ENCODE measurements around the gene KCTD20. TPM values are rescaled to one million over a fixed set of nuclear protein-coding genes. Genes with fewer than 3 reads are reported as not detected.

Gene KCTD20
- total RNA-seq, 1 experiment from 2014 or later = 23.7 TPM

- no TSS peak for BruUV-seq (replicated peaks)
- no peak overlapping the region for H3K4me3 ChIP-seq (replicated peaks in 1 of 2; ENCODE audit: low read depth in 1 of 2, low read length in 2 of 2)
- no peak overlapping the region for H2AFZ ChIP-seq (ENCODE audit: low read depth, low read length, poor library complexity, severe bottlenecking)
- no peaks in the 10 kb centered on the region for H3K9me2 ChIP-seq (ENCODE audit: insufficient read depth)
- H3K4me1 ChIP-seq (ENCODE audit: control insufficient read depth in 1 of 2, insufficient read depth in 2 of 2, low read length in 2 of 2) = no peaks in the 10 kb centered on the region
- no peaks in the 10 kb centered on the region for H3K9me3 ChIP-seq (ENCODE audit: control insufficient read depth in 1 of 2, insufficient read depth in 1 of 2, low read depth in 1 of 2, low read length in 2 of 2)
- POLR2A ChIA-PET = no interaction called here
- no peaks in the 10 kb centered on the region for H4K20me1 ChIP-seq (ENCODE audit: insufficient read depth)
- no peak for ATAC-seq
- no peak for DNase-seq (ENCODE audit: low read depth, low spot score)
- no peak overlapping the region for H3K4me2 ChIP-seq (ENCODE audit: low read length)
- no peaks in the 10 kb centered on the region for H3K79me2 ChIP-seq (ENCODE audit: insufficient read depth, low read length)
- H3K27ac ChIP-seq (ENCODE audit: low read depth, low read length) = no peak overlapping the region
- TF ChIP-seq SP1 (IDR thresholded peaks at IDR 0.05; ENCODE audit: low read depth) (no peak), FOSL1 (IDR thresholded peaks at IDR 0.05; ENCODE audit: low read depth) (no peak), ZNF274 (IDR thresholded peaks at IDR 0.05; ENCODE audit: low read depth, low read length) (no peak), ZFX (IDR thresholded peaks at IDR 0.05) (no peak), SRF (IDR thresholded peaks at IDR 0.05; ENCODE audit: low read depth) (no peak), ATF3 (IDR thresholded peaks at IDR 0.05) (no peak), EZH2 (IDR thresholded peaks at IDR 0.05) (no peak), RAD21 (IDR thresholded peaks at IDR 0.05; ENCODE audit: low read depth) (no peak), POLR2AphosphoS5 (IDR thresholded peaks at IDR 0.05; ENCODE audit: low read depth, low read length) (no peak), SIN3A (IDR thresholded peaks at IDR 0.05; ENCODE audit: low read depth) (no peak), ZBTB33 (IDR thresholded peaks at IDR 0.05; ENCODE audit: extremely low read depth, insufficient replicate concordance, low read length) (no peak), POLR2A (IDR thresholded peaks at IDR 0.05; ENCODE audit: borderline replicate concordance, extremely low read depth, insufficient read depth, insufficient read length) (no peak), JUND (IDR thresholded peaks at IDR 0.05) (no peak), CTCF (IDR thresholded peaks at IDR 0.05 in 2 of 3, conservative IDR thresholded peaks at IDR 0.05 in 1 of 3; ENCODE audit: borderline replicate concordance in 1 of 3, insufficient read depth in 1 of 3, low read depth in 2 of 3, low read length in 2 of 3) (no peak), YY1 (IDR thresholded peaks at IDR 0.05; ENCODE audit: extremely low read depth, insufficient replicate concordance, low read depth, low read length) (no peak), REST (IDR thresholded peaks at IDR 0.05; ENCODE audit: low read depth) (no peak)
- CTCF ChIA-PET = no interaction called here
- RAD21 ChIA-PET (ENCODE audit: low non-redundant PET in 1 of 2, low total read pairs in 2 of 2, uncharacterized antibody in 2 of 2, unreplicated experiment in 2 of 2) = no interaction called here
- no peaks in the 10 kb centered on the region for H3K27me3 ChIP-seq (ENCODE audit: insufficient read depth, low read length)
- H3K36me3 ChIP-seq (ENCODE audit: control insufficient read depth in 1 of 2, insufficient read depth in 2 of 2, low read length in 2 of 2) = peaks cover 14 to 17% of the 10 kb centered on the region in 2 experiments; a peak in 3 of 4 replicates
- intact Hi-C loops (cut with micrococcal nuclease) = no loop called here
- H3K9ac ChIP-seq (ENCODE audit: low read length) = no peak overlapping the region
These were observed 46.6 kb downstream of the KCTD20 start for GRCh38 chr6:36489426-36489825.

Measured in HCT116 (cell line).